HG03045 (cell line): ENCODE measurements around the gene FBLN7.

Experiments
- ATAC-seq: cut with Tn5 transposase; IDR thresholded peaks from one replicate; pipeline ENCODE4 v1.9.1; 2021; ENCODE audit warnings: mild to moderate bottlenecking, moderate library complexity; ENCODE audit not compliant: unreplicated experiment

The FBLN7 gene

GRCh38 chr2:112220186-112220585, 82.0 kb downstream of the FBLN7 start:
- no peak for ATAC-seq

GRCh38 chr2:112220831-112221230, 82.6 kb downstream of the FBLN7 start:
- ATAC-seq, result no peak

- no peak for ATAC-seq
These were observed 91.2 kb downstream of the FBLN7 start for GRCh38 chr2:112229348-112229747.

GRCh38 chr2:112230371-112230770, 92.2 kb downstream of the FBLN7 start:
- ATAC-seq, result no peak
